AG08396 (cell line): ENCODE measurements around the gene ERBIN.
"Not testable (repeated sequence)": the region's sequence is repeated elsewhere in the genome, so short reads cannot be mapped to it uniquely, and the experiment has no call there.

Source experiments
- DNase-seq: peaks from one replicate; pipeline ENCODE4 v3.0.0; 2012; ENCODE audit warnings: low spot score, mixed read lengths

The ERBIN gene

DNA sequence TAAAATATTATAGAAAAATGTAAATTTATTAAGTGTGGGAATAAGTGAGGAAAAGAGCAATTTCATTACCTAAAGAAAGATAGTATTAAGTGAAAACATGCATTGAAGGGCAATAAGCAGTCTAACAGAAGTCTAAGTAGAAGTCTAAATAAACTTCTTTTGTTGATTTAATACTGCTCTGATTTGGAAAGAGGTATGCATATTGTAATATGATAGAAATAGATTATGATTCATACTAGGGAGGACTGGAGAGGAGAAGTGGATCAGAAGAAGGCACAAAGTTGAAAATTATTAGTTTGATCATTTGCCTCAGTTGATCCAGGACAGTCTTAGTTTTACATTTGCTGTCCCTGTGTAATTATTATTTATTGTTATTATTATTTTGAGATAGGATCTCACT lies 6.6 kb upstream of the ERBIN start:
- peak; percentile 32 for DNase-seq

DNA sequence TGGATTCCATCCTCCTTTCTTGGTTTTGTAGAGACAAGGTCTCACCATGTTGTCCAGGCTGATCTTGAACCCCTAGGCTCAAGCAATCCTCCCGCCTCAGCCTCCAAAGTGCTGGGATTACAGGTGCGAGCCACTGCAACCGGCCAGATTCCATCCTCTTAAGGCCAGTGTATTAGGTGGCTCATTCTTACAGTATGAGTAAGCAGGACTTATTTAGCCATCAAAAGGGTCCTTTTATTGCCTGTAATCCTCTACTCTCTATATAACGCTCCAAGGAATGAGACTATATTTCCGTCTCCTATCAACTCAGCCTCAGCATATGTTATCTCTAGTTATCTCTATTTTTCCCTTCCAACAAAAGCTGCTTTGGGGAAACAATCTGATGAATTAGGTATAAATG lies 3.0 kb upstream of the ERBIN start:
- no peak for DNase-seq

DNA sequence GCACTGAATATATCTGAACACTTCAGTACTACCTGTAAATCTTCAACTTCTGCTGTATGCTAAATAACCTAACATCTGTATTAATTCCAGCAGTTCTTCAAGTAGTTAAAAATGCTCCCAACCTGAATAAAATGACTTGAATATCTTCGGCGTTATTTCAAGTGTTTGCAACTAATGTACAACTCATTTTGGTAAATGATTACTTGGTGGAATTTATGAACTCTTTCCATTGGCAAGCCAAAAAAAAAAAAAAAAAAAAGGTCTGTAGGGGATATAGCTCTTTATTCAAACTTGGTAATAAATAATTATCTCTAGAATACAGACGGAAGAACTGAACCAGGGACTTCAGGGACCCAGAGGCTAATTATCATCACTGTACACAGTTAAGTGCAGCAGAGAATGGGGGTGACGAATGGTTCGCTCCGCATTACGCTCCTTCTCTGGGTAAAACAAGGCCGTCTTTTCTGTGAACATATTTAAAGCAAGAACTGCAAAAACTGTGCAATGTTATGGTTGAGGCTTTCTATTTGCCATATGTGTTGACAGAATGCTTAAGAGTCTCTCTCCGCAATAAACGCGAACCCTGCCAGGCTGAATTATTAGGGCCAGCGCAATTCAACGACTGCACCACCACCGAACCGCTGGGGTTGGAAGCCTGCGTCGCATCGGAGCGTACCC lies 1.9 kb upstream of the ERBIN start:
- DNase-seq, result peak; percentile 14

DNA sequence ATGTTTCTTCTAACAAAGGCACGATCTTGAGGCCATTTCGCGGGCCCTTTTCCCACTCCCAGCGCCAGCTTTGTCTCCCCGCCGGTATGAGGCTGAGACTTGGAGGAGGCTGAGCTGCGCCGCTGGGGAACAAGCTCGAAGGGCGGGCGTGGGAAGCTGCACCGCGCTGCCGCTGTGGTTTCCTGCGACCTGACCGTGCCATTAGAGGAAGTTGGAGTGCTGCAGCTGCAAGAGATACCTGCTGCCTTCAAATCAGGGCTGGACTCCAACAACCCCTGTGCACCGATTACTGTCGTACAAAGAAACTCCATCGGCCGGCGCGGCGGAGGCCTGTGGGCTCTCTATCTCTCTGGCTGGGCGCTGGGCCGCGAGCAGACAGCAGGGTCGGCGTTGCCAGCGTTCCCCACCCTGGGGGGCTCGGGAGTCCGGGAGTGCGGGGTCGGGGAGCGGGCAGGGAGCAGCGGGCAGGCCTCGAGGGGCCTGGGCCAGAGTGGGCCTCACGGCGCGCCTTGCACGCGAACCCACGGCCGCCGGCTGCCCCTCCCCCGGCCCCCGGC lies 1.3 kb upstream of the ERBIN start:
- DNase-seq, result peak; percentile 61

DNA sequence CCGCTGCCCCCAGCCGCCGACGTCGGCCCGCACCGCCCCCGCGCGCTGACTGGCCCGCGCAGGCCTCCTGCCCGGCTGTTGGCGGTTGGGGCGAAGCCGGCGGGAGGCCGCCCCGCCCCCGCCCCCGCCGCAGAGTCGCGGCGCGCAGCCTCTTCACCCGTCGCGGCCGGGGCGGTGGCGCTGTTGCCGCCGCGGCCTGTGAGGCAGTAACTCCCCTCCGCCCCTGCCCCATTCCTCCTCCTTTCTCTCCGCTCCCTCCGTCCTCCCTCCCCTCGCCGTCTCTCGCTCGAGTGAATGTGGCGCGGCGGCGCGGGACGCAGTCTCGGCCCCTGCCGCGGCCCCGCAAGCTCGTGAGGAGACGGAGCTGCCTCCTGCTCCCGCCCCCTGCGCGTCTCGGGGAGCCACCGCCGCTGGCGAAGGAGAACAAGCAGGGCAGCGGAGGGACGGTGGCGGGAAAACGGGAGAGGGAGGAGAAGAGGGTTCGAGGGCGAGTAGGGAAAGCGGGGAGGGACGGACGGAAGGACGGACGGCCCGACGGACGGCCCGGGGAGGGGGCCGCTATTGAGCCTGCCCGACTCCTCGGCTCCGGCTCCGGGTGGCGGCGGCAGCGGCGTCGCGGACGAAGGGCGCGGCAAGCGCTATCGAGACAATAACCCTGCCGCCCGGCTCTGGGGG lies 637 bp upstream of the ERBIN start:
- peak; percentile 93 for DNase-seq

DNA sequence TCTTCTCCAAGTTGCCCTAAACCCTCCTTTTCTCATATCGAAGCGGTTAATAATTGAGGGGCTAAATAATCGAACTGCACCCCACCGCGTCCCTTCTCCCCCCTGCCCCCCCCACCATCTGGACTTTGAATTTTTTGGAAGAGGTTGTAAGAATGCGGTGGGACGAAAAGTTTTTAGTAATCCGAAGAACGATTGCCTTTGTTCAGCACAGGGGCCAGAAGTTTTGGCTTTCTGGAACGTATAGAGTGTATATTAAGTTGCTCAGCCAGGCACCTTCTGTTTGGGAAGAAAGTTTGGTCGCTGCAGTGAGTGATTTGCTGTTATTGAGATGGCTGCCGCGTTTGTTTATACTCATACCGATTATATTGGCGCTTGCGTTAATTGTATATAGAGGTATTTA lies 518 bp downstream of the ERBIN start:
- DNase-seq, result peak; percentile 14

DNA sequence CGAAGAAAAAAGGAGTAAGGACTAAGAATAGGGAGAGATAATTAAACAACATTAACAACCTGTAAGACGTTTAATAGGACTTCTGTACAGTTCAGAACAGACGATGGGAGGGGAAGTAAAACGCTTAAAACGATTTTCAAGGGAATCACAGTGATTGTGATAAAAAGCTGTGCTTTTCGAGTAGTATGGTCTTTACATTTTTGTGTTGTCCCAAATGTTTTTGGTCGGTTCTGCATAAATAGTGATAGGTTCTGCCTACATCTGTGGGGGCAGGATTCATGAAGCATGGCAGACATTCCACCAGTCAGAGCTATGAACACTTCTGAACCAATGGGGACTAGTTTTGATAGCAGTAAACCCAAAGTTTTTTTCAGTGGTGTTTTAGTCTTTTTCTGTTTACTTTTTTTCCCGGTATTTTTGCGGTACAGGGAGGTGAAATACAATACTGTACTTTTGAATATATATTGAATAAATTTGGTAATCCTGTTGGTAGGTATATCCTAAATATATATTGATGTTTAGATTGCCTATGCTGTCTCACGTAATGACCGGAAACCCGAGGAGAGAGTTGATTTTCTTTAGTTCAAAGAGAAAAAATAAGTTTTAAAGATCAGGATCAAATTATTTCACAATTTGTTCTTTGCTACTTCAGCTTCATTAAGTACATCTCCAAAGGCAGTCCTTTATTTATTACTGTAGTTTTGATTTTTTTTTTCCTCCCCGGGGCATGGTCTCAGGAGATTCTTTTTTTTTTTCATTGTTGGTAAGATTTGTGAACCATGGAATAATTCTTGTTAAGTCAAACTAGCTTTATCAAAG lies 1.3 kb downstream of the ERBIN start:
- peak; percentile 66 for DNase-seq

DNA sequence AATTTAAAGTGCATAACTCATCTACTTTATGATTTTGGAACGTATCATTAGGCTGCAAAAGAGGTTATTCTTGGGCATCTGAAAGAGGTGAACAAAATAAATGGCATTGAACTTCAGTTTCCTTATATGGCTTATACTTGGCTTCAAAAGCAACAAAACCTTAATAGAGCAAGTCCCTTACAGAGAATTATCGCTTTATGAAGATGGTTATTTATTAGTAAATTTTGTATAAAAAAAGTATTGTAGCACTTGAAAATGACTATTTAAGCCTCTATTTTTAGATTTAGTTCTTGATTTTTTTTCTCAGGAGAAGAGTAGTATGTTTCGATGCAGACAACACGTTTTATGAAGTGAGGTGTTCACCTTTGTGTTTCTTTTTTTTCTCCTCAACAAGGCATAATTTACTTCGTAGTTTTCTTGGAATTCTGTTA lies 2.0 kb downstream of the ERBIN start:
- DNase-seq, result no peak

DNA sequence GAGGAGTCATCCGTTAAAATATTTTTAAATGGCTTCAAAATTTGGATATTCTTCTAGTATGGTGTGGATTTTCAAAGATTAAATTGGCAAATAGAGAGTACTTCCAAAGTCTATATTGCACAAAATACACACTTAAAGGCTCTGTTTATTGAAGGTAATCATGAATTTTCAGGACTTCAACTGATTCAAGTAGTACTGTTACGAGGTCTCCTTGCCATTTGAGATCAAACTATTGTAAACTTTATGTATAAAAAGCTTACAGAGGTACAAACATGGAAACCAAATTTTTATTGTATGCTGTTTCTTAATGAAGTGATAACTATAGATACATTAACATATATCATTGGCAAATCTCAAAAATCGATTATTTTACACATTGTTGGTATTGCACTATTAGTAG lies 2.5 kb downstream of the ERBIN start:
- no peak for DNase-seq

DNA sequence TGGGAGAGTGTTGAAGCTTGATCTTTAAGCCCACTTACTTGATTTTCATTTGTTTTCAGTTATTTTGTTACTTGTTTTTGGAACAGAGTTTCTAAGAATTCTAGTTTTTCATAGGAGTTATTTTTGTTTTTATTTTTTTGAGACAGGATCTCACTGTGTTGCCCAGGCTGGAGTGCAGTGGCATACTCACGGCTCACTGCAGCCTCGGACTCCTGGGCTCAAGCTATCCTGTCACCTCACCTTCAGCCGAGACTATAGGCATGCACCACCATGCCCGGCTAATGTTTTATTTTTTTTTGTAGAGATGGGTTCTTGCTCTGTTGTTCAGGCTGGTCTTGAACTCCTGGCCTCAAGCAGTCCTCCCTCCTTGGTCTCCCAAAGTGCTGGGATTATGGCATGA lies 6.3 kb downstream of the ERBIN start:
- no peak for DNase-seq

DNA sequence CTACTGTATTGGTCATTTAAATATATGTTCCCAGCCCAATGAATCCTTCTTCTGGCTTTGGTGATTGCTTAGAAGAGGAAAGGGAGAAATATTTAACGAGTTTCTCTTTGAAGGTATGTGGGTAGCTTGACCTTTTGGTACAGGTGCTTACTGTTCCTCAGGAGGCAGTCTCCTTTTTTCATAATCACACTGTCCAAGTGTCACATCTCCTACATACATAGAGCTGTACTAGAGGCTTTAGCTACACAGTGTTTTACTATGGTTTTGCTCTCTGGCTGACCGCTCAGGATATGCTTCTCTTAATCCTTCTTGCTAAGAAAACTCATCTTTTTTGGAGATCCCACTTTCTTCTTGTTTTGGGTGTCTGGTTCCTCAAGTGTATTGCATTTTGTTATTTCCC lies 6.9 kb downstream of the ERBIN start:
- no peak for DNase-seq

DNA sequence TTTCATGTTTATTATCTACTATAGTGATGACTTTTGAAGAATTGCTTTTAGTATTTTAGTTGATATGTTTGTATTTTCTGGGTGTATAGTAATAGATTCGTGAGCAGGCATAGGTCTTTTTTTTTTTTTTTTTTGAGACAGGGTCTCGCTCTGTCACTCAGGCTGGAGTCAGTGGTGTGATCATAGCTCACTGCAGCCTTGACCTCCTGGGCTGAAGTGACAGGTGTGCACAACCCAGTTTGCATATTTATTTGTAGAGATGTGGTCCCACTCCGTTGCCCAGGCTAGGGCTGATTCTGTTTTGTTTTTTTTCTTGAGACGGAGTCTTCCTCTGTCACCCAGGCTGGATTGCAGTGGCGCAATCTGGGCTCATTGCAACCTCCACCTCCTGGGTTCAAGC lies 11.9 kb downstream of the ERBIN start:
- no peak for DNase-seq

DNA sequence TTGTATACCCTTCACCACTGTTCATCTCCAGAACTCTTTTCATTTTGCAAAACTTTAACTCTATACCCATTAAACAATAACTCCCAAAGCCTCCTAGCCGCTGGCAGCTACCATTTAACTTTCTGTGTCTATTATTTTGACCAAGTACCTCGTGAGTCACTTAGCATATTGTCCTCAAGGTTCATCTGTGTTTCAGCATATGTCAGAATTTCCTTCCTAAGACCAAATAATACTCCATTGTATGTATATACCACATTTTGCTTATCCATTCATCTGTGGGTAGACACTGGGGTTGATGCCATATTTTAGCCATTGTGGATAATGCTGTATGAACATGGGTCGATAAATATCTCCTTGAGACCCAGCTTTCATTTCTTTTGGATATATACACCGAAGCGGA lies 17.4 kb downstream of the ERBIN start:
- no peak for DNase-seq

DNA sequence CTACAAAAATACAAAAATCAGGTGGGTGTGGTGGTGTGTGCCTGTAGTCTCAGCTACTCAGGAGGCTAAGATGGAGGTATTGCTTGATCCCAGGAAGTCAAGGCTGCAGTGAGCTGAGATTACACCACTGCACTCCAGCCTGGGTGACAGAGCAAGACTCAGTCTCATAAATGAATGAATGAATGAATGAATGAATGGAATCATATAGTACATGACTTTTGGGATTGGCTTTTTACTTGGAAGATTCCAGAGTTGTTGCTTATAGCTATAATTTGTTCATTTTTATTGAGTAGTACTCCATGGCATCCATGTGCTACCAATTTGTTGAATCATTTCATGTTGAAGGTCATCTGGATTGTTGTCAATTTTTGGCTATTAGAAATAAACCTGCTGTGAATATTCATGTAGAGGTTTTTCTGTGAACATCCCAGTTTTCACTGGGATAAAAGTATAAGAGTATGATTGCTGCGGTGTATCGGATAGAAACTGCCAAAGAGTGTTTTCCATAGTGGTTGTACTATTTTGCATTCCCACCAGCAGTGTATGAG lies 19.9 kb downstream of the ERBIN start:
- peak; percentile 39 for DNase-seq

DNA sequence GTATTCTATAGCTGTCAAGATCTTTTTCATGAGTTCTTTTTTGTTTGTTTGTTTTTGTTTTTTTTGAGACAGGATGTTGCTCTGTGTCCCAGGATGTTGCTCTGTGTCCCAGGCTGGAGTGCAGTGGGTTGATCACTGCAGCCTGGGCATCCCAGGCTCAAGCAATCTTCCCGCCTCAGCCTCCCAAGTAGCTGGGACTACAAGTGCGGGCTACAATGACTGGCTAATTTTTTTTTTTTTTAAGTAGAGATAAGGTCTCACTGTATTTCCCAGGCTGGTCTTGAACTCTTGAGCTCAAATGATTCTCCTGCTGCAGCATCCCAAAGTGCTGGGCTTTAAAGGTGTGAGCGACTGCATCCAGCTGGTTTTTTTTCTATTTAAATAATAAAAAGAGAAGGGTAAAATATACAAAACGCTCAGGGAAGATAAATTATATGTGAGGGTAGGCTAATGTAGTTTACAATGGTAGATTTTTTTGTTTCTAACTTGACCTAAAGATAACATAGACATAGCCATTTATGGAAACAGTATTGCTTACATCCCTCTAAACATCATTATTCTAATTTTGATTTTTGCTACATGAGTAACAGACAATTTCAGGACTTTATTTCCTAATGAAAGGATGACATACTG lies 21.9 kb downstream of the ERBIN start:
- DNase-seq, result no peak

DNA sequence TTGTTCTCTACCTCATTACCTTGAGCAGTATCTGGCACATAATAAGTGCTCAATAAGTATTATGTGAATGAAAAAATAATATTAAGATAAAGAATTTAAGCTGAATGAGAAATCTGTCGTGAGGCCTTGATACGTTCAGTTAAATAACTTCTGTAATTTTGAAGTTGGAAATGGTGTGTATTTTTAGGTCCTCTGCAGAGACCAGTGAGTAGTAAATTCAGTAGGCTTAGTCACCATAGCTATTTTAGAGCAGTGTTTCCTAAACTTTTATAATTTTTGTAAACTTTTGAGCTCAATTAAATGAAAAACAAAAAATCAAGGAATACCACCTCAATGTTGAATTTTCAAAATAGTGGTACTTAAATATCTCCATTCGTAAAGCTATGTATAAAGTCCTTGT lies 25.0 kb downstream of the ERBIN start:
- no peak for DNase-seq

DNA sequence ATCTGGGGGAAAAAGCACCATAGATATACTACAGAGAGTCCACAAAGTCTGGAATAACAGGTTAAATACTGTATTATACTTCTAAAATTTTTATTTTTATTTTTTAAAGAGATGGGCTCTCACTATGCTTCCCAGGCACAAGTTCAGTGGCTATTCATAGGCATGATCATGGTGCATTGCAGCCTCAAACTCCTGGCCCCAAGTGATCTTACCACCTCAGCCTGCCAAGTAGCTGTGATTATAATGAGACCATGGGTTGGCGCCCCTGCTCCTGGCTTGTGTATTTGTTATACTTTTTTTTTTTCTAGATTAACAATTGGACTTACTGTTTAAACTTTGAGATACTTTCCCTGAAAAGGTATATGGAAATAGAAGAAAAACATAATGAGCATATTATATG lies 25.9 kb downstream of the ERBIN start:
- no peak for DNase-seq

DNA sequence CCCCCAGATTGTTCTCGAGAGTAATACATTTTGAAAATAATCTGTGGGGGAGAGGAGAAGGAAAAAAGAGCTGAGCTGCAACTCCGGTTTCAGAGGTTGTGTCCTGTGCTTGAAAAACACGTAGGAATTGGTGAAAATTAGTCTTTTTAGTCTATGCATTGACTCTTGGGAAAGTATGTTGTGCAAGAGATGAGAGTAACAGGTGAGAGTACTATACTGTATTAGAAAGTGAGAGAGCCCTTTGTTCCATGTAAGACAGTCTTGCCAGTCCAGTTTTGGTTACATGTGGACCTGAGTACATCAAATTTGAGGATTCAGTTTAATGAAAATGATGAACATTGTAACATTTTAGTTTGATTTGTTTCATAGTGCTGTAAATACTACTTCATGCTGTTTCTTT lies 27.8 kb downstream of the ERBIN start:
- no peak for DNase-seq

DNA sequence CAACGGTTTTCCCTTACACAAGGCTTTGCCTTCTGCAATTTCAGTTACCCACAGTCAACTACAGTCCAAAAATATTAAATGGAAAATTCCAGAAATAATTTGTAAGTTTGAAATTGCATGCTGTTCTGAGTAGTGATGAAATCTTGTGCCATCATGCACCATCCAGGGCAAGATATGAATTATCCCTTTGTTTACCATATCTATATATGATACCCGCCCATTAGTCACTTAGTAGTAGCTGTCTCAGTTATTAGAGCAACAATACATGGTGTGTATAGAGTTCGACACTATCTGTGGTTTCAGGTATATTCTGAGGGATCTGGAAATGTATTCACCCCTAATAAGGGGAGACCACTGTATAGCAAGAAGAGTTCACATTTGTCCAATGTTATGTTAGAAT lies 29.4 kb downstream of the ERBIN start:
- DNase-seq, result no peak

DNA sequence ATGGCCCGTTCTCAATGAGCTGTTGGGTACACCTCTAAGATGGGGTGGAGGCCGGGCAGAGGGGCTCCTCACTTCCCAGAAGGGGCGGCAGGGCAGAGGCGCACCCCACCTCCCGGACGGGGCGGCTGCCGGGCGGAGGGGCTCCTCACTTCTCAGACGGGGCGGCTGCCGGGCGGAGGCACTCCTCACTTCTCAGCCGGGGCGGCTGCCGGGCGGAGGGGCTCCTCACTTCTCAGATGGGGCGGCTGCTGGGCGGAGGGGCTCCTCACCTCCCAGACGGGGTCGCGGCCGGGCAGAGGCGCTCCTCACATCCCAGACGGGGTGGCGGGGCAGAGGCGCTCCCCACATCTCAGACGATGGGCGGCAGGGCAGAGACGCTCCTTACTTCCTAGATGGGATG lies 31.3 kb downstream of the ERBIN start:
- not testable (repeated sequence) for DNase-seq

DNA sequence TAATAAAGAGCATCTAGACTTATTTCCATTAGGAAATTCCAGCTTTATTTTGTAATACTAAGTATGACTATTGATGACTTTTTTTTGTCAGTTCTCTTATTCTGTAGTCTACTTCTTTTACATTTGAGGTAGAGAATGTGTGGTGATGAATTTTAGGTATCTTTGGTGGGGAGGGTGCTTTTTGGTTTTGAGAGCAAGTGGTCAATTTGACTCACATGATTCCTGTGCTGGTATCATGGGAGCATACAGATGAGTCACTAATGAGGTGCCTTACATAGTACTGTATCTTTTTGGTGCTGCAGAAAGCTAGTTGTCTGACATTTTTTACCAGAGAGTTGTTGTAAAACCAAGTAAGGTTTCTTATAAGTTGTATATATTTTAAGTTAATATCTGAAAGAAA lies 35.3 kb downstream of the ERBIN start:
- DNase-seq, result peak; percentile 54
